H9 (cell line): Measurements from ENCODE around the gene SNRNP70. TPM values are rescaled to one million over a fixed set of nuclear protein-coding genes. Genes with fewer than 3 reads are reported as not detected.

Source experiments
- DNase-seq: peaks from one replicate; pipeline ENCODE4 v3.0.0-alpha.2; 2017
- H2AFZ ChIP-seq: one replicate; pipeline ENCODE4 v1.6.1; 2013; ENCODE audit warnings: mild to moderate bottlenecking, low read length, control low read depth, moderate library complexity
- H2AK5ac ChIP-seq: 2 replicates; pipeline ENCODE4 v1.6.1; 2013; ENCODE audit warnings: low read length, control low read depth, mixed read lengths; ENCODE audit not compliant: insufficient read length
- H2BK120ac ChIP-seq: one replicate; pipeline ENCODE4 v1.6.1; 2013; ENCODE audit warnings: low read depth, mild to moderate bottlenecking, low read length, control low read depth, inconsistent platforms; ENCODE audit not compliant: poor library complexity, severe bottlenecking
- H2BK12ac ChIP-seq: 2 replicates; pipeline ENCODE4 v1.6.1; 2013; ENCODE audit warnings: low read length, control low read depth, mixed read lengths, low read depth; ENCODE audit not compliant: insufficient read length
- H2BK15ac ChIP-seq: 2 replicates; pipeline ENCODE4 v1.6.1; 2013; ENCODE audit warnings: low read depth, low read length, control low read depth
- H2BK20ac ChIP-seq: one replicate; pipeline ENCODE4 v1.6.1; 2013; ENCODE audit warnings: low read depth, mild to moderate bottlenecking, low read length, control low read depth, inconsistent platforms; ENCODE audit not compliant: poor library complexity, severe bottlenecking
- H2BK5ac ChIP-seq: 2 replicates; pipeline ENCODE4 v1.6.1; 2013; ENCODE audit warnings: low read length, control low read depth, mixed read lengths; ENCODE audit not compliant: insufficient read length
- H3K14ac ChIP-seq: 2 replicates; pipeline ENCODE4 v1.6.1; 2013; ENCODE audit warnings: low read length, control low read depth; ENCODE audit not compliant: insufficient read depth
- H3K18ac ChIP-seq: 2 replicates; pipeline ENCODE4 v1.6.1; 2013; ENCODE audit warnings: low read depth, mild to moderate bottlenecking, mixed read lengths, low read length, control low read depth; ENCODE audit not compliant: insufficient read length
- H3K23ac ChIP-seq: 2 replicates; pipeline ENCODE4 v1.6.1; 2013; ENCODE audit warnings: low read length, control low read depth, mixed read lengths, low read depth; ENCODE audit not compliant: insufficient read length
- H3K23me2 ChIP-seq: 2 replicates; pipeline ENCODE4 v1.6.1; 2013; ENCODE audit warnings: low read depth, mild to moderate bottlenecking, mixed read lengths, low read length, control low read depth; ENCODE audit not compliant: insufficient read length, poor library complexity, severe bottlenecking
- H3K27ac ChIP-seq: 2 replicates; pipeline ENCODE4 v1.5.1; 2013; ENCODE audit warnings: low read length, control low read depth, mixed read lengths, low read depth; ENCODE audit not compliant: insufficient read length
- H3K27me3 ChIP-seq: 2 replicates; pipeline ENCODE4 v1.6.1; 2013; ENCODE audit warnings: low read length, control low read depth, inconsistent platforms; ENCODE audit not compliant: insufficient read depth
- H3K4ac ChIP-seq: 2 replicates; pipeline ENCODE4 v1.6.1; 2013; ENCODE audit warnings: low read depth, mild to moderate bottlenecking, control low read depth, inconsistent platforms, low read length, moderate library complexity
- H3K4me1 ChIP-seq: 2 replicates; pipeline ENCODE4 v1.6.1; 2013; ENCODE audit warnings: low read length, control low read depth, inconsistent platforms; ENCODE audit not compliant: insufficient read depth
- H3K4me2 ChIP-seq: 2 replicates; pipeline ENCODE4 v1.6.1; 2013; ENCODE audit warnings: low read length, control low read depth, mixed read lengths; ENCODE audit not compliant: insufficient read length, insufficient read depth
- H3K56ac ChIP-seq: 2 replicates; pipeline ENCODE4 v1.6.1; 2013; ENCODE audit warnings: low read depth, mild to moderate bottlenecking, mixed read lengths, low read length, control low read depth; ENCODE audit not compliant: insufficient read length
- H3K79me1 ChIP-seq: 2 replicates; pipeline ENCODE4 v1.6.1; 2013; ENCODE audit warnings: low read depth, mild to moderate bottlenecking, moderate library complexity, low read length, control low read depth, inconsistent platforms; ENCODE audit not compliant: insufficient read depth, poor library complexity, severe bottlenecking
- H3K79me2 ChIP-seq: 2 replicates; pipeline ENCODE4 v1.6.1; 2013; ENCODE audit warnings: low read length, control low read depth, inconsistent platforms; ENCODE audit not compliant: insufficient read depth
- H3K9ac ChIP-seq: 2 replicates; pipeline ENCODE4 v1.6.1; 2013; ENCODE audit warnings: low read length, control low read depth, mixed read lengths; ENCODE audit not compliant: insufficient read length; ENCODE audit errors: extremely low read depth
- H3K9me3 ChIP-seq: one replicate; pipeline ENCODE4 v1.6.1; 2013; ENCODE audit warnings: low read depth, low read length, inconsistent platforms; ENCODE audit not compliant: control insufficient read depth
- H3T11ph ChIP-seq: one replicate; pipeline ENCODE4 v1.6.1; 2013; ENCODE audit warnings: mild to moderate bottlenecking, low read length, control low read depth, inconsistent platforms
- H4K20me1 ChIP-seq: one replicate; pipeline ENCODE4 v1.6.1; 2013; ENCODE audit not compliant: control insufficient read depth, insufficient read length, insufficient read depth
- H4K5ac ChIP-seq: 2 replicates; pipeline ENCODE4 v1.6.1; 2013; ENCODE audit warnings: low read depth, mild to moderate bottlenecking, mixed read lengths, low read length, control low read depth; ENCODE audit not compliant: insufficient read length
- H4K8ac ChIP-seq: replicated peaks from 2 replicates; pipeline ENCODE4 v1.6.1; 2013; ENCODE audit warnings: low read length, control low read depth, mixed read lengths, low read depth; ENCODE audit not compliant: insufficient read length
- H4K91ac ChIP-seq: 2 replicates; pipeline ENCODE4 v1.6.1; 2013; ENCODE audit warnings: low read depth, mild to moderate bottlenecking, moderate library complexity, mixed read lengths, low read length, control low read depth; ENCODE audit not compliant: insufficient read length
- H3K27ac Mint-ChIP-seq, 3 experiments: 2 replicates in 2 of 3; 3 replicates in 1 of 3; pipeline ENCODE4 v1.8.0; 2020 to 2021; ENCODE audit warnings: mixed read lengths in 3 of 3, mild to moderate bottlenecking in 1 of 3, moderate library complexity in 1 of 3
- H3K27me3 Mint-ChIP-seq: 2 replicates; pipeline ENCODE4 v1.8.0; 2021; ENCODE audit warnings: low read depth, mild to moderate bottlenecking, moderate library complexity, mixed read lengths
- H3K36me3 Mint-ChIP-seq, 3 experiments: 2 replicates in 2 of 3; 3 replicates in 1 of 3; pipeline ENCODE4 v1.8.0; 2020 to 2021; ENCODE audit warnings: low read depth in 3 of 3, mixed read lengths in 3 of 3; ENCODE audit not compliant: insufficient read depth in 1 of 3
- H3K4me1 Mint-ChIP-seq, 2 experiments: 2 replicates each; pipeline ENCODE4 v1.8.0; 2020; ENCODE audit warnings: mixed read lengths in 2 of 2
- H3K4me3 Mint-ChIP-seq, 2 experiments: 2 replicates in 1 of 2; 3 replicates in 1 of 2; pipeline ENCODE4 v1.8.0; 2020 to 2021; ENCODE audit warnings: mild to moderate bottlenecking in 2 of 2, mixed read lengths in 2 of 2, moderate library complexity in 1 of 2
- H3K9me3 Mint-ChIP-seq, 2 experiments: 2 replicates in 1 of 2; 3 replicates in 1 of 2; pipeline ENCODE4 v1.8.0; 2020; ENCODE audit warnings: mild to moderate bottlenecking in 2 of 2, mixed read lengths in 2 of 2, moderate library complexity in 1 of 2
- WGBS: extraction: QIAGEN DNeasy Blood & Tissue Kit; methylation state at CpG from one replicate; pipeline ENCODE4 v1.1.7; 2013; ENCODE audit warnings: missing lambda C conversion rate, low lambda C conversion rate, mixed read lengths; ENCODE audit not compliant: insufficient read length; ENCODE audit errors: extremely low coverage; 5-methylcytosine and 5-hydroxymethylcytosine counted together
- total RNA-seq: library from RNA; stranded (reverse); gene quantifications from 2 replicates; pipeline ENCODE4 v1.2.1, GENCODE V29; 2021
- TF ChIP-seq, protein P1 (sequence below): fragments of 200-600 bp; sonication (generic); conservative IDR thresholded peaks from 3 replicates; pipeline ENCODE4 v1.8.0; 2021; ENCODE audit warnings: antibody characterized with exemption, mild to moderate bottlenecking

Gene SNRNP70
- total RNA-seq, 1 experiment from 2014 or later = 295 TPM

DNA sequence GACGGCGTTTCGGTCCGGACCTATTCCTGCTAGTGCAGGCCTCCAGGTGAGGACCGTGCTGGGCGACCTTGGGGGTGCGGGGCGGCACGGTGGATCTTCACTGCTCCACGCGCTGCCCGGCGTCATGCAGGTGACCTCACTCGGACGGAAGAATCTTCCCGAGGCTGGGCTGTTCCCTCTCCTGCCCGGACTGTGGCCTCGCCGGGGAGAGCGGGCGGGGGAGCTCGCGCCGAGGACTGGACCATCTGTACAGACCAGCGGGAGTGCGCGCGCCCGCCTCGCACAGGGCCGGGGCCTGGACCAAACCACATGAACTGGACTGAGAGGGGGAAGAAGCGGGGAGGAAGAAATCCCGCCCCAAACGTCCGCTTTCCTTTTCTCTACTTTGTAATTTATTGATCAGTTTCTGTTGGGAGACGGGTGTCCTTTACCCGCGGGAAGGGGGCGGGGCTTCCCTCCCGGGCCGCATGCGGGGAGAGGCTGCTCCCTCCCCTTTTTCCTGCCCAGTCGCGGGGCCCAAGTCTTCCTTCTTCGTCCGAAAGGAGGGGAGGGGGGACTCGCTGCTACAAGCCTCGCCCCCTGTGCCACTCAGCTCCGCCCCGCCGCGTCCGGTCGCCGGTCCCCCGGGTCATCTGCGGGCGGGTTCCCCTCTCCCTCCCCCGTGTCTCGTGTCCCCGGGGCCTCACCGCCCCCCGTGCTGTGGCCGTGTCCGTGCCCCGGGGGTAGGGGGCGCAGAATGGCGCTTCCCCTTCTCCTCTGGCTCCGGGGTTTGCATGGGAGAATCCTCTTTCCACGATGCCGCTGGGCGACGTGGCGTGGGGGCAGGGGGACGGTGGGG lies 65.1 kb downstream of the SNRNP70 start:
- peaks cover 33% of the 10 kb centered on the region for H3K27me3 Mint-ChIP-seq
- H3K36me3 Mint-ChIP-seq = peaks cover 0 to 15% (median 0%) of the 10 kb centered on the region in 3 experiments; a peak in 4 of 7 replicates
- Histone ChIP-seq H4K91ac (no peak overlapping the region), H3K9ac (peak overlapping the region; percentile 32), H3K79me1 (no peaks in the 10 kb centered on the region), H4K5ac (no peak overlapping the region), H4K20me1 (no peaks in the 10 kb centered on the region), H2BK12ac (no peak overlapping the region), H4K8ac (no peak overlapping the region), H3T11ph (no peak overlapping the region), H2BK120ac (no peak overlapping the region), H3K56ac (no peak overlapping the region), H3K27me3 (no peaks in the 10 kb centered on the region; the same call in 1 of the 2 replicates), H3K4ac (no peak overlapping the region), H3K4me1 (no peaks in the 10 kb centered on the region; the same call in 1 of the 2 replicates), H2BK15ac (no peak overlapping the region), H3K14ac (peak overlapping the region; percentile 53), H2BK5ac (no peak overlapping the region), H3K4me2 (peak overlapping the region; percentile 57), H3K27ac (no peak overlapping the region), H3K18ac (no peak overlapping the region), H3K79me2 (no peaks in the 10 kb centered on the region), H3K9me3 (no peaks in the 10 kb centered on the region), H2AFZ (no peak overlapping the region), H3K23ac (no peak overlapping the region), H2AK5ac (no peak overlapping the region), H2BK20ac (no peak overlapping the region), H3K23me2 (peaks cover 17% of the 10 kb centered on the region)
- H3K4me1 Mint-ChIP-seq = peaks cover 20 to 53% of the 10 kb centered on the region in 2 experiments
- WGBS = no CpG with 5 or more reads among the region's 75 CpGs
- H3K4me3 Mint-ChIP-seq = peak overlapping the region; percentile 87 to 96
- TF ChIP-seq, protein P1, sequence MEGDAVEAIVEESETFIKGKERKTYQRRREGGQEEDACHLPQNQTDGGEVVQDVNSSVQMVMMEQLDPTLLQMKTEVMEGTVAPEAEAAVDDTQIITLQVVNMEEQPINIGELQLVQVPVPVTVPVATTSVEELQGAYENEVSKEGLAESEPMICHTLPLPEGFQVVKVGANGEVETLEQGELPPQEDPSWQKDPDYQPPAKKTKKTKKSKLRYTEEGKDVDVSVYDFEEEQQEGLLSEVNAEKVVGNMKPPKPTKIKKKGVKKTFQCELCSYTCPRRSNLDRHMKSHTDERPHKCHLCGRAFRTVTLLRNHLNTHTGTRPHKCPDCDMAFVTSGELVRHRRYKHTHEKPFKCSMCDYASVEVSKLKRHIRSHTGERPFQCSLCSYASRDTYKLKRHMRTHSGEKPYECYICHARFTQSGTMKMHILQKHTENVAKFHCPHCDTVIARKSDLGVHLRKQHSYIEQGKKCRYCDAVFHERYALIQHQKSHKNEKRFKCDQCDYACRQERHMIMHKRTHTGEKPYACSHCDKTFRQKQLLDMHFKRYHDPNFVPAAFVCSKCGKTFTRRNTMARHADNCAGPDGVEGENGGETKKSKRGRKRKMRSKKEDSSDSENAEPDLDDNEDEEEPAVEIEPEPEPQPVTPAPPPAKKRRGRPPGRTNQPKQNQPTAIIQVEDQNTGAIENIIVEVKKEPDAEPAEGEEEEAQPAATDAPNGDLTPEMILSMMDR = no peak
- H3K9me3 Mint-ChIP-seq = peaks cover 0 to 6% of the 10 kb centered on the region in 2 experiments; a peak in 2 of 5 replicates
- DNase-seq = peak; percentile 89
- peak overlapping the region; percentile 93 to 98 (median 94); a peak in 6 of 7 replicates for H3K27ac Mint-ChIP-seq
